GM18519 (cell line): ENCODE measurements around the gene GPC5.
"Not testable (repeated sequence)": the region's sequence is repeated elsewhere in the genome, so short reads cannot be mapped to it uniquely, and the experiment has no call there.

ENCODE experiments used
- ATAC-seq: cut with Tn5 transposase; IDR thresholded peaks from one replicate; pipeline ENCODE4 v1.9.1; 2021; ENCODE audit warnings: mild to moderate bottlenecking, moderate library complexity; ENCODE audit not compliant: unreplicated experiment, low FRiP score

The GPC5 gene

GRCh38 chr13:91398413-91399188 lies at the start of gene GPC5:
GPC5 (plus strand) TSS chr13:91398621.
- ATAC-seq: peak; percentile 96

- ATAC-seq: peak; percentile 35
These were observed 49.5 kb upstream of the GPC5 start for GRCh38 chr13:91348906-91349435.

- no peak for ATAC-seq
These were observed 48.2 kb upstream of the GPC5 start for GRCh38 chr13:91349992-91350911.

- ATAC-seq: no peak
These were observed 47.3 kb upstream of the GPC5 start for GRCh38 chr13:91351123-91351522.

- ATAC-seq: no peak
These were observed 46.4 kb upstream of the GPC5 start for GRCh38 chr13:91351980-91352379.

GRCh38 chr13:91352891-91353290 lies 45.5 kb upstream of the GPC5 start:
- ATAC-seq: not testable (repeated sequence)

- ATAC-seq: no peak
These were observed 44.9 kb upstream of the GPC5 start for GRCh38 chr13:91353494-91353893.

GRCh38 chr13:91355099-91355825 lies 43.2 kb upstream of the GPC5 start:
- ATAC-seq: no peak

- ATAC-seq: no peak
These were observed 42.4 kb upstream of the GPC5 start for GRCh38 chr13:91355826-91356710.

- ATAC-seq: no peak
These were observed 41.4 kb upstream of the GPC5 start for GRCh38 chr13:91356919-91357612.

- no peak for ATAC-seq
These were observed 40.6 kb upstream of the GPC5 start for GRCh38 chr13:91357613-91358386.

GRCh38 chr13:91358387-91358782 lies 40.0 kb upstream of the GPC5 start:
- ATAC-seq: no peak

- no peak for ATAC-seq
These were observed 39.3 kb upstream of the GPC5 start for GRCh38 chr13:91359111-91359510.

GRCh38 chr13:91359631-91360030 lies 38.8 kb upstream of the GPC5 start:
- ATAC-seq: no peak

- ATAC-seq: no peak
These were observed 38.1 kb upstream of the GPC5 start for GRCh38 chr13:91360246-91360751.

- ATAC-seq: no peak
These were observed 36.6 kb upstream of the GPC5 start for GRCh38 chr13:91361755-91362271.

- no peak for ATAC-seq
These were observed 35.5 kb upstream of the GPC5 start for GRCh38 chr13:91362908-91363307.

GRCh38 chr13:91368101-91368500 lies 30.3 kb upstream of the GPC5 start:
- ATAC-seq: no peak
